Measurements from ENCODE around the gene NLRP13. TPM values are rescaled to one million over a fixed set of nuclear protein-coding genes. Genes with fewer than 3 reads are reported as not detected.

NLRP13 gene
- total RNA-seq, 1 donor from 2014 or later, result not detected

GRCh38 chr19:55901369-55902079, 30.6 kb downstream of the NLRP13 start:
- Mint-ChIP-seq H3K9me3 (ENCODE audit: low read depth) (peaks cover 49% of the 10 kb centered on the region), H3K27ac (no peak overlapping the region), H3K36me3 (ENCODE audit: insufficient read depth) (peaks cover 2% of the 10 kb centered on the region), H3K4me3 (ENCODE audit: low read depth) (no peak overlapping the region), H3K4me1 (ENCODE audit: low read depth) (no peaks in the 10 kb centered on the region), H3K27me3 (no peaks in the 10 kb centered on the region)
- no peak for TF ChIP-seq CTCF (IDR thresholded peaks at IDR 0.05; ENCODE audit: unreplicated experiment)
- no peak for DNase-seq (ENCODE audit: low spot score, unreplicated experiment)

- H3K4me1 Mint-ChIP-seq (ENCODE audit: low read depth), result no peaks in the 10 kb centered on the region
- no peak for DNase-seq (ENCODE audit: low spot score, unreplicated experiment)
- H3K27me3 Mint-ChIP-seq, result no peaks in the 10 kb centered on the region
- no peak overlapping the region for H3K27ac Mint-ChIP-seq
- TF ChIP-seq CTCF (IDR thresholded peaks at IDR 0.05; ENCODE audit: unreplicated experiment), result no peak
- H3K9me3 Mint-ChIP-seq (ENCODE audit: low read depth), result peaks cover 44% of the 10 kb centered on the region
- H3K36me3 Mint-ChIP-seq (ENCODE audit: insufficient read depth), result peaks cover 4% of the 10 kb centered on the region
- no peak overlapping the region for H3K4me3 Mint-ChIP-seq (ENCODE audit: low read depth)
Measured at GRCh38 chr19:55898911-55899310, 33.2 kb downstream of the NLRP13 start.

- no peaks in the 10 kb centered on the region for H3K4me1 Mint-ChIP-seq (ENCODE audit: low read depth)
- no peak for DNase-seq (ENCODE audit: low spot score, unreplicated experiment)
- H3K36me3 Mint-ChIP-seq (ENCODE audit: insufficient read depth), result peaks cover 1% of the 10 kb centered on the region
- no peaks in the 10 kb centered on the region for H3K27me3 Mint-ChIP-seq
- no peak overlapping the region for H3K27ac Mint-ChIP-seq
- H3K4me3 Mint-ChIP-seq (ENCODE audit: low read depth), result no peak overlapping the region
- peaks cover 55% of the 10 kb centered on the region for H3K9me3 Mint-ChIP-seq (ENCODE audit: low read depth)
- TF ChIP-seq CTCF (IDR thresholded peaks at IDR 0.05; ENCODE audit: unreplicated experiment), result no peak
Measured at GRCh38 chr19:55882626-55883025, 49.5 kb downstream of the NLRP13 start.

- H3K36me3 Mint-ChIP-seq (ENCODE audit: insufficient read depth), result peaks cover 1% of the 10 kb centered on the region
- no peak overlapping the region for H3K27ac Mint-ChIP-seq
- no peak for DNase-seq (ENCODE audit: low spot score, unreplicated experiment)
Measured at GRCh38 chr19:55877211-55877610, 54.9 kb downstream of the NLRP13 start.

GRCh38 chr19:55870736-55871135, 61.4 kb downstream of the NLRP13 start:
- H3K4me1 Mint-ChIP-seq (ENCODE audit: low read depth), result no peaks in the 10 kb centered on the region
- no peak overlapping the region for H3K27ac Mint-ChIP-seq
- peaks cover 45% of the 10 kb centered on the region for H3K9me3 Mint-ChIP-seq (ENCODE audit: low read depth)
- no peak overlapping the region for H3K4me3 Mint-ChIP-seq (ENCODE audit: low read depth)
- no peaks in the 10 kb centered on the region for H3K27me3 Mint-ChIP-seq
- DNase-seq (ENCODE audit: low spot score, unreplicated experiment), result no peak
- TF ChIP-seq CTCF (IDR thresholded peaks at IDR 0.05; ENCODE audit: unreplicated experiment), result no peak
- H3K36me3 Mint-ChIP-seq (ENCODE audit: insufficient read depth), result peaks cover 5% of the 10 kb centered on the region

More at GRCh38 chr19:55877211-55877610, 54.9 kb downstream of the NLRP13 start:
- H3K27me3 Mint-ChIP-seq, result no peaks in the 10 kb centered on the region
- H3K9me3 Mint-ChIP-seq (ENCODE audit: low read depth), result peaks cover 55% of the 10 kb centered on the region
- no peak overlapping the region for H3K4me3 Mint-ChIP-seq (ENCODE audit: low read depth)
- no peaks in the 10 kb centered on the region for H3K4me1 Mint-ChIP-seq (ENCODE audit: low read depth)
- no peak for TF ChIP-seq CTCF (IDR thresholded peaks at IDR 0.05; ENCODE audit: unreplicated experiment)
